HCT116 (cell line): ENCODE results near the gene TH. TPM values are rescaled to one million over a fixed set of nuclear protein-coding genes. Genes with fewer than 3 reads are reported as not detected.

Experiments used
- ATAC-seq: fragments of 200-7000 bp; cut with Tn5 transposase; 2 replicates; pipeline ENCODE4 v1.9.1; 2020; ENCODE audit warnings: mild to moderate bottlenecking, moderate library complexity
- BruUV-seq: library from RNA; stranded (reverse); fragments of 400-500 nt; replicated peaks from 2 replicates; lab custom pipeline; 2021; lab: Mats Ljungman, UMichigan
- CTCF ChIA-PET: fragments of 300-600 bp; sonication (Branson Sonifier 250); formaldehyde crosslinking; loops from one replicate; lab custom pipeline; 2021; ENCODE audit warnings: antibody characterized with exemption; lab: Charles Lee
- POLR2A ChIA-PET: fragments of 300-600, 350-600 bp; sonication (Branson Sonifier 250); formaldehyde crosslinking; loops from one replicate; lab custom pipeline; 2021; ENCODE audit warnings: antibody characterized with exemption; lab: Charles Lee
- RAD21 ChIA-PET, 2 experiments: fragments of 300-600 bp; sonication (Branson Sonifier 250); formaldehyde crosslinking; loops; one replicate each; lab custom pipeline; 2023; ENCODE audit warnings: low total read pairs in 2 of 2; ENCODE audit not compliant: uncharacterized antibody in 2 of 2, unreplicated experiment in 2 of 2, low non-redundant PET in 1 of 2; lab: Charles Lee
- DNase-seq: peaks from one replicate; pipeline ENCODE4 v3.0.0-alpha.2; 2010; ENCODE audit warnings: low read depth, low spot score
- H2AFZ ChIP-seq: fragments of 200-600 bp; shearing (Covaris generic), sonication (generic); 2 replicates; pipeline ENCODE4 v1.6.1; 2017; ENCODE audit warnings: low read depth, mixed run types, mixed read lengths, antibody characterized with exemption, low read length; ENCODE audit not compliant: poor library complexity, severe bottlenecking
- H3K27ac ChIP-seq: 2 replicates; pipeline ENCODE4 v1.5.1; 2012; ENCODE audit warnings: low read depth, low read length
- H3K27me3 ChIP-seq: fragments of 200-600 bp; sonication (generic); 2 replicates; pipeline ENCODE4 v1.6.1; 2016; ENCODE audit warnings: mixed run types, low read length, mixed read lengths; ENCODE audit not compliant: insufficient read depth
- H3K36me3 ChIP-seq, 2 experiments: fragments of 200-500 bp in 1 of 2; fragments of 200-600 bp in 1 of 2; sonication (Bioruptor generic) in 1 of 2; sonication (generic) in 1 of 2; 2 replicates each; pipeline versions ENCODE4 v1.5.1 to v1.6.1; 2014 to 2016; ENCODE audit warnings: low read length in 2 of 2, inconsistent platforms in 1 of 2, mixed read lengths in 1 of 2, mixed run types in 1 of 2; ENCODE audit not compliant: insufficient read depth in 2 of 2, control insufficient read depth in 1 of 2
- H3K4me1 ChIP-seq, 2 experiments: fragments of 200-600 bp in 1 of 2; sonication (generic) in 1 of 2; 2 replicates each; pipeline versions ENCODE4 v1.5.1 to v1.6.1; 2012 to 2017; ENCODE audit warnings: low read length in 2 of 2, inconsistent platforms in 1 of 2, mild to moderate bottlenecking in 1 of 2, mixed read lengths in 1 of 2, mixed run types in 1 of 2, moderate library complexity in 1 of 2; ENCODE audit not compliant: insufficient read depth in 2 of 2, control insufficient read depth in 1 of 2
- H3K4me2 ChIP-seq: fragments of 200-600 bp; sonication (generic); 2 replicates; pipeline ENCODE4 v1.6.1; 2017; ENCODE audit warnings: mixed run types, low read length, mixed read lengths
- H3K4me3 ChIP-seq, 2 experiments: fragments of 200-600 bp in 1 of 2; sonication (generic) in 1 of 2; replicated peaks in 1 of 2; 2 replicates each; pipeline ENCODE4 v1.5.1; 2011 to 2016; ENCODE audit warnings: low read length in 2 of 2, control low read depth in 1 of 2, low read depth in 1 of 2, mild to moderate bottlenecking in 1 of 2, mixed read lengths in 1 of 2, mixed run types in 1 of 2
- H3K79me2 ChIP-seq: fragments of 200-600 bp; sonication (generic); 2 replicates; pipeline ENCODE4 v1.6.1; 2017; ENCODE audit warnings: mild to moderate bottlenecking, mixed run types, low read length, moderate library complexity, mixed read lengths; ENCODE audit not compliant: insufficient read depth
- H3K9ac ChIP-seq: fragments of 200-600 bp; sonication (generic); 2 replicates; pipeline ENCODE4 v1.6.1; 2016; ENCODE audit warnings: low read length, mixed read lengths
- H3K9me2 ChIP-seq: fragments of 200-600 bp; sonication (generic), shearing (Covaris generic); 2 replicates; pipeline ENCODE4 v1.6.1; 2017; ENCODE audit warnings: mixed run types, mild to moderate bottlenecking, moderate library complexity; ENCODE audit not compliant: insufficient read depth
- H3K9me3 ChIP-seq, 2 experiments: fragments of 200-500 bp in 1 of 2; fragments of 200-600 bp in 1 of 2; sonication (Bioruptor generic) in 1 of 2; sonication (generic) in 1 of 2; 2 replicates each; pipeline ENCODE4 v1.6.1; 2014 to 2017; ENCODE audit warnings: low read length in 2 of 2, mixed read lengths in 2 of 2, inconsistent platforms in 1 of 2, low read depth in 1 of 2, mild to moderate bottlenecking in 1 of 2, mixed run types in 1 of 2, moderate library complexity in 1 of 2; ENCODE audit not compliant: control insufficient read depth in 1 of 2, insufficient read depth in 1 of 2
- H4K20me1 ChIP-seq: fragments of 200-600 bp; sonication (generic), shearing (Covaris generic); 2 replicates; pipeline ENCODE4 v1.6.1; 2017; ENCODE audit warnings: mixed run types, mild to moderate bottlenecking, moderate library complexity; ENCODE audit not compliant: insufficient read depth
- POLR2AphosphoS5 ChIP-seq: IDR thresholded peaks from 2 replicates; pipeline ENCODE4 v1.6.1; 2011; ENCODE audit warnings: mild to moderate bottlenecking, low read depth, low read length, moderate library complexity
- RAD21 ChIP-seq: IDR thresholded peaks from 2 replicates; pipeline ENCODE4 v1.6.1; 2012; ENCODE audit warnings: low read depth, mild to moderate bottlenecking
- intact Hi-C: fragments of 100-400 bp; cut with micrococcal nuclease; formaldehyde crosslinking; loops from 2 replicates; pipeline ENCODE4 v1.10.0; 2022
- total RNA-seq: library from RNA; stranded (reverse); gene quantifications from one replicate; pipeline ENCODE4 v1.2.1, GENCODE V29; 2021; ENCODE audit not compliant: unreplicated experiment
- TF ChIP-seq, protein P1 (sequence below): IDR thresholded peaks from 2 replicates; pipeline ENCODE4 v1.6.1; 2012

TH gene
- total RNA-seq, 1 experiment from 2014 or later: not detected

DNA sequence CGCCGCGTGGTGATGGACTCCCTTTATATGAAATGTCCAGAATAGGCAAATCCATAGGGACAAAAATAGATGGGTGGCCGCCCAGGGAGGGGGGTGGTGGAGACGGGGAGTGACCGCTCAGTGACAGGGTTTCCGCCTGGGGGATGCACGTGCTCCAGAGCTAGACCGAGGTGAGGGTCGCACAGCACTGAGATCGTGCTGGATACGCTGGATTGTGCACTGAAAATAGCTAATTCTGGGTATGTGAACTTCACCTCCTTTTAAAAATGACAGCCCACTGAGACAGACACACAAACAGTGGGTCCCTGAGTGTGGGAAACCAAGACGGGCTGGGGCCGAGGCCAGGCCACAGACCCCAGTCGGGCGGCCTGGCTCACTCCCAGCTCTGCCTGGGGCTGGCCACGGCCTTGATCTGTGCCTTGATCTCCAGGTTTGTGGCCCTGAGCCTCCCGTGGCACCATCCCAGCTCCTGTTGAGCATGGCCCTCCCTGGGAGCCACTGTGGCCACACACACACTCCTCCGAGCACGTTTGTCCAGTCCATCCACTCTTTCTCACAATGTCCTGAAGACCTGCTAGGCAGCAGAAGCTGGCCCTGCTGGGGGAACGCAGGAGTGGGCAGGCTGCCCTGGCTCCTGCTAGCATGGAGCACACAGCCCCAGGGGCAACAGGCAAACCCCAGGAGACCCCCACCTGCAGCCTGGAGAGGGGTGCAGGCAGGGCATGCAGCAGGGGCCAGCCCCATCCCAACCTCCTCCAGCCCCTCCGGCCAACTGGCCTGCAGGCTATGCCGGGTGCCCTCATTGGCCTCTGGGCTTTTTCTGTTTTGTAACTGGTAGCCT is 41.0 kb upstream of the TH start:
- ATAC-seq (no peak), DNase-seq (no peak)
- Histone ChIP-seq H3K4me3 (no peak overlapping the region), H3K4me1 (peaks cover 13 to 17% of the 10 kb centered on the region in 2 experiments), H3K9me3 (no peaks in the 10 kb centered on the region), H3K79me2 (no peaks in the 10 kb centered on the region), H3K27ac (no peak overlapping the region), H3K9me2 (no peaks in the 10 kb centered on the region), H3K4me2 (no peak overlapping the region), H3K36me3 (no peaks in the 10 kb centered on the region), H2AFZ (no peak overlapping the region), H3K27me3 (no peaks in the 10 kb centered on the region), H3K9ac (no peak overlapping the region), H4K20me1 (no peaks in the 10 kb centered on the region)
- TF ChIP-seq, protein P1, sequence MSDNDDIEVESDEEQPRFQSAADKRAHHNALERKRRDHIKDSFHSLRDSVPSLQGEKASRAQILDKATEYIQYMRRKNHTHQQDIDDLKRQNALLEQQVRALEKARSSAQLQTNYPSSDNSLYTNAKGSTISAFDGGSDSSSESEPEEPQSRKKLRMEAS: no peak
- TF ChIP-seq RAD21: no peak
- BruUV-seq: no TSS peak
- ChIA-PET CTCF (no interaction called here), POLR2A (no interaction called here), RAD21 (no interaction called here)
- intact Hi-C loops: no loop called here

DNA sequence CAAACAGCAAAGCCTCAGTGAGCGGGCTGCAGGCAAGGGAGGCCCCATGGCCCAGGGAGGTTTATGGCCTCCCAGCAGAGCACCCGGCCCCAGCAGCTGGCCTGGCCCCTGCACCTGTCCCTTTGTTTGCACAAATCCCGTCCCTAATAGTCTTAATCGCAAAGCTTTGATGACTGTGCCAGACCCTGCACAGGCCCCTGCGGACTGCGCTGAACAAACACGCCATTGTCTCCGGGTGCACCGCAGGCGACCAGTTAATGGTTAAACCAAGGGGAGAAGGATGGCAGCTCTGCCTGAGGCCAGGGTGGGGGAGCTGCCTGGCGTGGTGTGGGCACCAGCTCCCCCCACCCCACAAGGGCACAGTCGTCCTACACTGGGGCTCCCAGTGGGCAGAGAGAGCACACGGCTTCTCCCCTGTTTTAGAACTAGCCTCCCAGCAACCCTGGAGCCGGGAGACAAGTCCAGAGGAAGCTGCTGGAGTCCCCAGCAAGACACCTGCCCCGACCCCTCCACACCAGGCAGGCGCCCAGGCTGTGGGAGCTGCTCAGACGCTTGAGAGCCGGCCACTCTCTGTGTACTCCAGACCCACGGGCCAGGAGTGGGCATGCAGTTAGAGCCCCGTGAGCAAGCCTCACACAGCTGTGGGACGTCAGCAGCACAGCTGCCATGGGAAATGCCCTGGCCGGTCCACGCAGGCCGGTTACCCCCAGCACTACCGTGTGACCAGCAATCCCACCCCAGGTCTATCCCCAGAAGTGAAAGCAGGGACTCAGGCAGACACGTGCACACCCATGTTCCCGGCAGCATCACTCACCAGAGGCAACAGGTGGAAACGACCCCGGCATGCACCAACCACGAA is 39.7 kb upstream of the TH start:
- H3K4me1 ChIP-seq: peaks cover 13 to 17% of the 10 kb centered on the region in 2 experiments
- RAD21 ChIA-PET: no interaction called here
- POLR2A ChIA-PET: no interaction called here
- intact Hi-C loops: no loop called here
- H3K4me3 ChIP-seq: no peak overlapping the region
- CTCF ChIA-PET: no interaction called here
- BruUV-seq: no TSS peak
- peak overlapping the region; percentile 48 for H3K4me2 ChIP-seq
- no peak overlapping the region for H3K9ac ChIP-seq
- H3K9me3 ChIP-seq: no peaks in the 10 kb centered on the region
- no peak for TF ChIP-seq POLR2AphosphoS5
- no peaks in the 10 kb centered on the region for H3K9me2 ChIP-seq
- ATAC-seq (peak; percentile 77), DNase-seq (peak; percentile 37)
- no peak overlapping the region for H2AFZ ChIP-seq
- no peak overlapping the region; the same call in 1 of the 2 replicates for H3K27ac ChIP-seq
- H3K36me3 ChIP-seq: no peaks in the 10 kb centered on the region
- H3K27me3 ChIP-seq: no peaks in the 10 kb centered on the region
- H4K20me1 ChIP-seq: no peaks in the 10 kb centered on the region
- no peaks in the 10 kb centered on the region for H3K79me2 ChIP-seq
